Epithelial cell of proximal tubule (primary cell): Measurements from ENCODE around the gene USP20. TPM values are rescaled to one million over a fixed set of nuclear protein-coding genes. Genes with fewer than 3 reads are reported as not detected.

Source experiments
- DNase-seq: peaks from one replicate; pipeline ENCODE4 v3.0.0-alpha.2; 2011; ENCODE audit warnings: low read depth
- H3K4me3 ChIP-seq: 2 replicates; pipeline ENCODE4 v1.5.1; 2011; ENCODE audit warnings: low read depth, mild to moderate bottlenecking, low read length
- total RNA-seq: library from RNA; depleted of rRNA; stranded (reverse); fragments of >200 nt; gene quantifications from 2 replicates; pipeline ENCODE4 v1.2.3, GENCODE V29; 2015
- TF ChIP-seq, protein P1 (sequence below): conservative IDR thresholded peaks from 2 replicates; pipeline ENCODE4 v1.5.1; 2012; ENCODE audit warnings: low read depth, mild to moderate bottlenecking, low read length

Gene USP20
- total RNA-seq, 1 donor from 2014 or later, result 17.5 TPM

DNA sequence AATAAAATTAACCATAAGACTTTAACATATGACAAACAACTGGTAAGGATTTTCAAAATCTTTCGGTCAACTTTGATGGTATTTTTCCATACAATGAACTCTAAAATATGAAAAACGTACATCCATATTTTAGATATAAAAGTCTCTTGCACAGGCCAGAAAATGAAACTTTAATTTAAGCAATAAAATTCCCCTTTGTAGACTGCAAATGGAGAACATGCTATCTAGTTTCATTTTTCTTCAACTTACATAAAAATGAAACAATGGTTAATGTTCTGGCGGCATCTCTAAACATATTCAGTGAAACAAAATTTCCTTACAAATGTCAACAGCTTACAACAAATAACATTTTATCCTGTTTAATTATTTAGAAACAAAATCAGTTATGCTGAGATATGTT lies 84.0 kb downstream of the USP20 start:
- DNase-seq, result no peak
- H3K4me3 ChIP-seq, result no peak overlapping the region
- TF ChIP-seq, protein P1, sequence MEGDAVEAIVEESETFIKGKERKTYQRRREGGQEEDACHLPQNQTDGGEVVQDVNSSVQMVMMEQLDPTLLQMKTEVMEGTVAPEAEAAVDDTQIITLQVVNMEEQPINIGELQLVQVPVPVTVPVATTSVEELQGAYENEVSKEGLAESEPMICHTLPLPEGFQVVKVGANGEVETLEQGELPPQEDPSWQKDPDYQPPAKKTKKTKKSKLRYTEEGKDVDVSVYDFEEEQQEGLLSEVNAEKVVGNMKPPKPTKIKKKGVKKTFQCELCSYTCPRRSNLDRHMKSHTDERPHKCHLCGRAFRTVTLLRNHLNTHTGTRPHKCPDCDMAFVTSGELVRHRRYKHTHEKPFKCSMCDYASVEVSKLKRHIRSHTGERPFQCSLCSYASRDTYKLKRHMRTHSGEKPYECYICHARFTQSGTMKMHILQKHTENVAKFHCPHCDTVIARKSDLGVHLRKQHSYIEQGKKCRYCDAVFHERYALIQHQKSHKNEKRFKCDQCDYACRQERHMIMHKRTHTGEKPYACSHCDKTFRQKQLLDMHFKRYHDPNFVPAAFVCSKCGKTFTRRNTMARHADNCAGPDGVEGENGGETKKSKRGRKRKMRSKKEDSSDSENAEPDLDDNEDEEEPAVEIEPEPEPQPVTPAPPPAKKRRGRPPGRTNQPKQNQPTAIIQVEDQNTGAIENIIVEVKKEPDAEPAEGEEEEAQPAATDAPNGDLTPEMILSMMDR, result no peak

DNA sequence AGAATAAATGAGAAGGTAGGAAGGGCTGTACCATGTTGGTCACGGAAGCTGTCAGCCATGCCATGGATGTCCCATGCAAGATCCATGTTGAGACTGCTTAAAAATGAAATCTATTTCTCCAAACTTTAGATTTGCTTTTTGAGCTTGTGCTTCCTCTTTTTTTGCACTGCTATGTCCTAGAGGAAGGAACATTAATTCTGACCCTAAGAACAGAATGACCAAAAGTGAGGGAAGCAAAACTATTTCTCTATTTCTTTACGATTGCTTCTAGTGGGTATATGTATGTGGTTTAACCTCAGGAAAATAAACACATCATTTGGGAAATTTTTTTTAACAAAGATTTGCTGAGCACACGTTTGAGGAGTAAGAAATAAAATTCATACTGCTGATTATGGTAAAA lies 84.6 kb downstream of the USP20 start:
- TF ChIP-seq, protein P1, result no peak
- no peak for DNase-seq
- H3K4me3 ChIP-seq, result no peak overlapping the region

DNA sequence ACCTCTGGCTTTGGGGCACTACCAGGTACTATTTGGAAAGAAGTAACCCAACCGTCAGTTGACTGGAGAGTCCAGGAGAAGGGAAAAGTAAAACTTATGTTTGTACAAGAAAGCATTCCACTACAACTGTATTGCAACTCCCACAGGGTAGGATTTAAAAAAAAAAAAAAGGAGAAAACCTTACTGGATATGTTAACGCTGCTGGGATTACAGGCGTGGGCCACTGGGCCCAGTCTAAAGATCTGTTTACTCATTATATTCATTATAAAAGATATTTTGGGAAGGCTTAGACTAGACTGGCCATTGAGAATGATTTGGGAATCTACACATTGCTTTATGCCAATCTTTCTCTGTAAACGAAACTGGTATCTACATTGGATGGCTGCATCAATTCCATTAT lies 86.6 kb downstream of the USP20 start:
- no peak overlapping the region for H3K4me3 ChIP-seq
- no peak for DNase-seq
- TF ChIP-seq, protein P1, result no peak

DNA sequence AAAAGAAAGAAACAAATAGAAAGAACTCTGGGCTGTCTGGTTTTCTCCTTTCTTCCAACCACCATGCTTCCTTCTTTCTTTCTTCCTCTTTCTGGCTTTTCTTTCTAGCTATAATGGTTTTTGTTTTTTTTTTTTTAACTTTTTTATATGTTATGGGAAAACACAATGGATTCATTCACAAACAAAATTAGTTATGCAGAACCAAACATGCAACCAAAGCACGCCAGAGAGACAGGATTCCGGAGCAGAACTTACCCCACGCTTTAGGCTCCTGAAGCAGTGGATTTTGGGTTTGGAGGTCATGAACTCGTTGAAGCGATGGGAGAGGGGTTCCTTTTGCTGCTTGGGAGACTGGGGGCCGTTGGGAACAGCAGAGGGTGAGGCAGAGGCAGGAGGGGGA lies 88.3 kb downstream of the USP20 start:
- TF ChIP-seq, protein P1, result no peak
- no peak for DNase-seq
- H3K4me3 ChIP-seq, result no peak overlapping the region

DNA sequence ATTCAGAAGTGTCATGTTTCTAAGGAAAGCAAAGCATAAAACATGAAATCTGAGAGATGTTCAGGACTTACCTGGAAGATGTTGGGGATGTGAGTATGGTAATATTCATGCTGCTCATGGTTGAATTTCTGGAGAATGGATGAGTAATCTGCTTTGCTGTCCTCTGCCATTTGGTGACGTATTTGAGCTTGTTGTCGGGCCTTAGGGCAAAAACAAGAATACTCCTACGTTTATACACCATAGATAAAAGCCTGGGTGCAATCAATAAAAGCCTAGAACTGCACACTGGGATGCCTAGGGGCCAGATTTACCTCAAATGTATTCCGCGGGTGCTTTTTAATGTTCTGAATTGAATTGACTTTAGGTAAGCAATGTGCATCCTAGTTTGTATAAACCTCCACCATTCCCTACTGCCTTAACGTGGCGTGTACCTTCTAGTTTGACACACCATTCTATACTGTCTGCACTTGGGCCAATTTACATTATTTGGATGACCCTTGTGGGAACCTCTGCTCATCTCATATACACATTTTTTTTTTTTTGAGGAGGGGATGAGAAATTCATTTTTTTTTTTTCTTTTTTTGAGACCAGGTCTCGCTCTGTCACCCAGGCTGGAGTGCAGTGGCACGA lies 94.4 kb downstream of the USP20 start:
- no peak for DNase-seq
- no peak overlapping the region for H3K4me3 ChIP-seq
- TF ChIP-seq, protein P1, result no peak

DNA sequence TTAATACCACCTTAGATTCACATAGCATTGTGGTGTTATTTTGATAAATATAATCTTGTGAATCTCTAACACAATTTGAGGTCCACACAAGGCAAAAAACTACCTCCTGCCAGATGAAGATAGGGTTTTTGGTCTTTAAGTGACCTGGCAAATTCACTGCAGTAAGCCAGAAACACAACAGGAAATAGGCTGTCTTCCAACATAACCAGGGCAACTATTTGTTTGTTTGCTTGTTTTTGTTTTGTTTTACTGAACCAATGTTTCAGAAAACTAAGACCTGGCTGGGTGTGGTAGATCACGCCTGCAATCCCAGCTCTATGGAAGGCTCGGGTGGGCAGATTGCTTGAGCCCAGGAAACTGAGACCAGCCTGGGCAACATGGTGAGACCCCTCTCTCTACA lies 95.5 kb downstream of the USP20 start:
- no peak overlapping the region for H3K4me3 ChIP-seq
- no peak for DNase-seq
- TF ChIP-seq, protein P1, result no peak

Other genes with a start within 250 kb of the USP20 start
- 0.69 TPM in 1 of 2 replicates, not detected in the other for gene C9orf50, start 214.4 kb upstream of the USP20 start, total RNA-seq
- 37.9 and 104 TPM in 2 replicates for gene NTMT1, start 209.3 kb upstream of the USP20 start, total RNA-seq
- 22.3 and 29.2 TPM in 2 replicates for gene ASB6, start 193.3 kb upstream of the USP20 start, total RNA-seq
- gene PRRX2, start 169.8 kb upstream of the USP20 start, total RNA-seq, result 0.17 and 1.7 TPM in 2 replicates
- gene PTGES, start 82.4 kb upstream of the USP20 start, total RNA-seq, result 15.3 and 33.6 TPM in 2 replicates
- gene TOR1B, start 32.3 kb upstream of the USP20 start, total RNA-seq, result 14.8 and 20.8 TPM in 2 replicates
- gene TOR1A, start 11.3 kb upstream of the USP20 start, total RNA-seq, result 48.8 and 77.8 TPM in 2 replicates
- gene C9orf78, start 183 bp upstream of the USP20 start, total RNA-seq, result 39.9 and 53.6 TPM in 2 replicates
- gene FNBP1, start 207.7 kb downstream of the USP20 start, total RNA-seq, result 8.8 and 25.6 TPM in 2 replicates
- gene GPR107, start 218.4 kb downstream of the USP20 start, total RNA-seq, result 13.5 and 15.8 TPM in 2 replicates